GM21723 (cell line): ENCODE data around the gene LHFPL2.
"Not testable (repeated sequence)": the region's sequence is repeated elsewhere in the genome, so short reads cannot be mapped to it uniquely, and the experiment has no call there.

ENCODE experiments used
- ATAC-seq: cut with Tn5 transposase; IDR thresholded peaks from one replicate; pipeline ENCODE4 v1.9.1; 2021; ENCODE audit warnings: mild to moderate bottlenecking, moderate library complexity; ENCODE audit not compliant: unreplicated experiment

LHFPL2 gene

GRCh38 chr5:78624011-78624541 is 24.5 kb downstream of the LHFPL2 start:
- ATAC-seq, result no peak

- ATAC-seq, result no peak
These were observed 26.1 kb downstream of the LHFPL2 start for GRCh38 chr5:78622302-78622971.

GRCh38 chr5:78621291-78621738 is 27.3 kb downstream of the LHFPL2 start:
- no peak for ATAC-seq

- not testable (repeated sequence) for ATAC-seq
These were observed 28.5 kb downstream of the LHFPL2 start for GRCh38 chr5:78620119-78620518.

GRCh38 chr5:78618303-78618702 is 30.3 kb downstream of the LHFPL2 start:
- no peak for ATAC-seq

GRCh38 chr5:78615697-78616096 is 32.9 kb downstream of the LHFPL2 start:
- no peak for ATAC-seq

GRCh38 chr5:78614816-78615215 is 33.8 kb downstream of the LHFPL2 start:
- no peak for ATAC-seq

- ATAC-seq, result no peak
These were observed 34.8 kb downstream of the LHFPL2 start for GRCh38 chr5:78613756-78614155.

- no peak for ATAC-seq
These were observed 35.4 kb downstream of the LHFPL2 start for GRCh38 chr5:78613151-78613533.

GRCh38 chr5:78612227-78613150 is 36.1 kb downstream of the LHFPL2 start:
- no peak for ATAC-seq

- ATAC-seq, result no peak
These were observed 37.4 kb downstream of the LHFPL2 start for GRCh38 chr5:78611126-78611605.

GRCh38 chr5:78610636-78611035 is 37.9 kb downstream of the LHFPL2 start:
- no peak for ATAC-seq

GRCh38 chr5:78610163-78610583 is 38.4 kb downstream of the LHFPL2 start:
- ATAC-seq, result no peak

- ATAC-seq, result no peak
These were observed 40.7 kb downstream of the LHFPL2 start for GRCh38 chr5:78607864-78608263.

GRCh38 chr5:78606241-78606640 is 42.3 kb downstream of the LHFPL2 start:
- ATAC-seq, result no peak

- no peak for ATAC-seq
These were observed 43.0 kb downstream of the LHFPL2 start for GRCh38 chr5:78605611-78606010.

GRCh38 chr5:78604689-78605285 is 43.8 kb downstream of the LHFPL2 start:
- no peak for ATAC-seq

- no peak for ATAC-seq
These were observed 44.9 kb downstream of the LHFPL2 start for GRCh38 chr5:78603636-78604175.

GRCh38 chr5:78602400-78602799 is 46.2 kb downstream of the LHFPL2 start:
- no peak for ATAC-seq

GRCh38 chr5:78601559-78602314 is 46.8 kb downstream of the LHFPL2 start:
- ATAC-seq, result no peak
